Measurements from ENCODE around the gene NRAP. TPM values are rescaled to one million over a fixed set of nuclear protein-coding genes. Genes with fewer than 3 reads are reported as not detected.

The NRAP gene
- total and polyA plus RNA-seq, 12 donors = 168 to 1,999 (median 1,161) TPM

GRCh38 chr10:113557903-113558321, 105.9 kb downstream of the NRAP start:
- TF ChIP-seq CTCF (IDR thresholded peaks at IDR 0.05) = no peak
- DNase-seq (no peak), ATAC-seq (no peak)
- intact Hi-C loops (cut with DNase I) = no loop called here
- H3K4me3 ChIP-seq = peak overlapping the region in 3 of 10 donors; percentile 7 to 13 (median 11)
- H3K4me1 ChIP-seq = peaks cover 0 to 16% (median 6%) of the 10 kb centered on the region in 9 donors
- peaks cover 0 to 52% (median 13%) of the 10 kb centered on the region in 7 donors for H3K27me3 ChIP-seq
- H3K36me3 ChIP-seq = no peaks in the 10 kb centered on the region
- 24 to 25% methylated on average over 9 of the region's 9 CpGs for WGBS, 2 donors
- H3K9me3 ChIP-seq = no peaks in the 10 kb centered on the region
- H3K27ac ChIP-seq = no peak overlapping the region

GRCh38 chr10:113557424-113557862, 106.4 kb downstream of the NRAP start:
- H3K9me3 ChIP-seq = no peaks in the 10 kb centered on the region
- peaks cover 0 to 16% (median 6%) of the 10 kb centered on the region in 9 donors for H3K4me1 ChIP-seq
- no peak for TF ChIP-seq CTCF (IDR thresholded peaks at IDR 0.05)
- H3K27me3 ChIP-seq = peaks cover 0 to 52% (median 13%) of the 10 kb centered on the region in 7 donors
- H3K4me3 ChIP-seq = peak overlapping the region in 1 of 10 donors; percentile 11
- H3K27ac ChIP-seq = no peak overlapping the region
- intact Hi-C loops (cut with DNase I) = no loop called here
- no peaks in the 10 kb centered on the region for H3K36me3 ChIP-seq
- ATAC-seq = peak in 2 of 8 donors; percentile 48 to 49
- WGBS, 2 donors = 28 to 41% methylated on average over 9 of the region's 9 CpGs
- DNase-seq = peak in 1 of 2 donors; percentile 14

GRCh38 chr10:113555751-113556150, 108.1 kb downstream of the NRAP start:
- DNase-seq = no peak
- Histone ChIP-seq H3K36me3 (no peaks in the 10 kb centered on the region), H3K27me3 (peaks cover 0 to 52% (median 13%) of the 10 kb centered on the region in 7 donors), H3K9me3 (no peaks in the 10 kb centered on the region), H3K4me1 (peaks cover 0 to 16% (median 6%) of the 10 kb centered on the region in 9 donors), H3K4me3 (no peak overlapping the region), H3K27ac (no peak overlapping the region)
- no peak for TF ChIP-seq CTCF (IDR thresholded peaks at IDR 0.05)
- WGBS, 2 donors = 87 to 92% methylated on average over 1 of the region's 1 CpG
- no peak for ATAC-seq
- intact Hi-C loops (cut with DNase I) = no loop called here

GRCh38 chr10:113555245-113555644, 108.6 kb downstream of the NRAP start:
- H3K27me3 ChIP-seq = peaks cover 0 to 52% (median 13%) of the 10 kb centered on the region in 7 donors
- peaks cover 0 to 16% (median 6%) of the 10 kb centered on the region in 9 donors for H3K4me1 ChIP-seq
- intact Hi-C loops (cut with DNase I) = no loop called here

More at GRCh38 chr10:113555245-113555644, 108.6 kb downstream of the NRAP start:
- TF ChIP-seq CTCF (IDR thresholded peaks at IDR 0.05) = no peak
- no peaks in the 10 kb centered on the region for H3K36me3 ChIP-seq
- H3K9me3 ChIP-seq = no peaks in the 10 kb centered on the region
- no peak overlapping the region for H3K4me3 ChIP-seq
- no peak overlapping the region for H3K27ac ChIP-seq
- WGBS, 2 donors = 90 to 94% methylated on average over 3 of the region's 3 CpGs
- ATAC-seq = no peak
- DNase-seq = no peak
